GM12878 (cell line): ENCODE measurements around the gene KDELR1.

ENCODE experiments used
- CBX5 ChIP-seq: sonication (generic); IDR thresholded peaks from 2 replicates; pipeline ENCODE4 v1.6.1; 2016; ENCODE audit warnings: low read depth, moderate library complexity, mild to moderate bottlenecking, inconsistent platforms
- CTCF ChIP-seq, 3 experiments: IDR thresholded peaks in 2 of 3; conservative IDR thresholded peaks in 1 of 3; 2 replicates each; pipeline ENCODE4 v1.5.1; 2011; ENCODE audit warnings: low read depth in 3 of 3, low read length in 3 of 3, mild to moderate bottlenecking in 3 of 3, control low read depth in 2 of 3, moderate library complexity in 2 of 3, inconsistent platforms in 1 of 3, mixed read lengths in 1 of 3; ENCODE audit not compliant: control insufficient read depth in 2 of 3, insufficient read depth in 1 of 3; ENCODE audit errors: extremely low read depth in 1 of 3
- NFYB ChIP-seq: IDR thresholded peaks from 2 replicates; pipeline ENCODE4 v1.6.1; 2011; ENCODE audit warnings: low read depth, mild to moderate bottlenecking, low read length, improper control_type of control experiment, moderate library complexity; ENCODE audit not compliant: insufficient read depth
- POLR2A ChIP-seq: IDR thresholded peaks from 2 replicates; pipeline ENCODE4 v1.6.1; 2011; ENCODE audit warnings: low read depth, mild to moderate bottlenecking, low read length
- POLR2AphosphoS5 ChIP-seq: IDR thresholded peaks from 2 replicates; pipeline ENCODE4 v1.6.1; 2011; ENCODE audit warnings: mild to moderate bottlenecking, low read length, inconsistent platforms
- SIN3A ChIP-seq: IDR thresholded peaks from 2 replicates; pipeline ENCODE4 v1.6.1; 2012; ENCODE audit warnings: low read depth, low read length, improper control_type of control experiment

GRCh38 chr19:48348737-48349136 lies 42.6 kb downstream of the KDELR1 start:
- TF ChIP-seq NFYB (no peak), POLR2A (no peak), POLR2AphosphoS5 (no peak), CTCF (IDR thresholded peaks at IDR 0.05 in 2 of 3, conservative IDR thresholded peaks at IDR 0.05 in 1 of 3; ENCODE audit: control insufficient read depth in 2 of 3, extremely low read depth in 1 of 3, insufficient read depth in 1 of 3, low read depth in 3 of 3, low read length in 3 of 3) (no peak), SIN3A (no peak), CBX5 (no peak)
